NB4 (cell line): ENCODE data around the gene SERPINH1.

ENCODE experiments used
- MAX ChIP-seq: IDR thresholded peaks from 2 replicates; pipeline ENCODE4 v1.6.1; 2011; ENCODE audit warnings: low read depth, low read length
- POLR2A ChIP-seq: IDR thresholded peaks from 2 replicates; pipeline ENCODE4 v1.6.1; 2011; ENCODE audit warnings: mild to moderate bottlenecking; ENCODE audit not compliant: insufficient read length; ENCODE audit errors: extremely low read depth
- TF ChIP-seq, protein P1 (sequence below): IDR thresholded peaks from one replicate; pipeline ENCODE4 v1.5.1; 2012; ENCODE audit warnings: low read depth, low read length

DNA sequence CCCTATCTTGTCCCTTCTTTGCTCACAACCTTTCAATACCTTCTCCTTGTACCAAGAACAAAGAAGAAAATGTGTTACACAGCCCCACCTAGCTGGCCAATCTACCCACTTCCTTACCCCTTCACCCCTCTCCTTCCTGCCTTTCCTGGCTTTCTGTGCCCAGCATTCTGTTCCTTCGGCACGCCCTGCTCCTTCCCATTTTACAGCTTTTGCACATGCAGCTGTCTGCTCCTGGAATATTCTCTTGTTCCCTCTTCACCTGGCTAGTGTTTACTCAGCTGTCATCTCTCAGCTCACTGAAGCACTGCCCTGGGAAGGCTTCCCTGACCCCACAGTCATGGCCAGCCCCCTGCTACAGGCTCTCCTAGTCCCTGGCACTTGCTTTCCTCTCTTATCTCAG lies 30.7 kb downstream of the SERPINH1 start:
- TF ChIP-seq, protein P1, sequence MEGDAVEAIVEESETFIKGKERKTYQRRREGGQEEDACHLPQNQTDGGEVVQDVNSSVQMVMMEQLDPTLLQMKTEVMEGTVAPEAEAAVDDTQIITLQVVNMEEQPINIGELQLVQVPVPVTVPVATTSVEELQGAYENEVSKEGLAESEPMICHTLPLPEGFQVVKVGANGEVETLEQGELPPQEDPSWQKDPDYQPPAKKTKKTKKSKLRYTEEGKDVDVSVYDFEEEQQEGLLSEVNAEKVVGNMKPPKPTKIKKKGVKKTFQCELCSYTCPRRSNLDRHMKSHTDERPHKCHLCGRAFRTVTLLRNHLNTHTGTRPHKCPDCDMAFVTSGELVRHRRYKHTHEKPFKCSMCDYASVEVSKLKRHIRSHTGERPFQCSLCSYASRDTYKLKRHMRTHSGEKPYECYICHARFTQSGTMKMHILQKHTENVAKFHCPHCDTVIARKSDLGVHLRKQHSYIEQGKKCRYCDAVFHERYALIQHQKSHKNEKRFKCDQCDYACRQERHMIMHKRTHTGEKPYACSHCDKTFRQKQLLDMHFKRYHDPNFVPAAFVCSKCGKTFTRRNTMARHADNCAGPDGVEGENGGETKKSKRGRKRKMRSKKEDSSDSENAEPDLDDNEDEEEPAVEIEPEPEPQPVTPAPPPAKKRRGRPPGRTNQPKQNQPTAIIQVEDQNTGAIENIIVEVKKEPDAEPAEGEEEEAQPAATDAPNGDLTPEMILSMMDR: no peak
- no peak for TF ChIP-seq MAX
- TF ChIP-seq POLR2A: no peak
